ENCODE results near the gene MARCHF9.

Gene MARCHF9

DNA sequence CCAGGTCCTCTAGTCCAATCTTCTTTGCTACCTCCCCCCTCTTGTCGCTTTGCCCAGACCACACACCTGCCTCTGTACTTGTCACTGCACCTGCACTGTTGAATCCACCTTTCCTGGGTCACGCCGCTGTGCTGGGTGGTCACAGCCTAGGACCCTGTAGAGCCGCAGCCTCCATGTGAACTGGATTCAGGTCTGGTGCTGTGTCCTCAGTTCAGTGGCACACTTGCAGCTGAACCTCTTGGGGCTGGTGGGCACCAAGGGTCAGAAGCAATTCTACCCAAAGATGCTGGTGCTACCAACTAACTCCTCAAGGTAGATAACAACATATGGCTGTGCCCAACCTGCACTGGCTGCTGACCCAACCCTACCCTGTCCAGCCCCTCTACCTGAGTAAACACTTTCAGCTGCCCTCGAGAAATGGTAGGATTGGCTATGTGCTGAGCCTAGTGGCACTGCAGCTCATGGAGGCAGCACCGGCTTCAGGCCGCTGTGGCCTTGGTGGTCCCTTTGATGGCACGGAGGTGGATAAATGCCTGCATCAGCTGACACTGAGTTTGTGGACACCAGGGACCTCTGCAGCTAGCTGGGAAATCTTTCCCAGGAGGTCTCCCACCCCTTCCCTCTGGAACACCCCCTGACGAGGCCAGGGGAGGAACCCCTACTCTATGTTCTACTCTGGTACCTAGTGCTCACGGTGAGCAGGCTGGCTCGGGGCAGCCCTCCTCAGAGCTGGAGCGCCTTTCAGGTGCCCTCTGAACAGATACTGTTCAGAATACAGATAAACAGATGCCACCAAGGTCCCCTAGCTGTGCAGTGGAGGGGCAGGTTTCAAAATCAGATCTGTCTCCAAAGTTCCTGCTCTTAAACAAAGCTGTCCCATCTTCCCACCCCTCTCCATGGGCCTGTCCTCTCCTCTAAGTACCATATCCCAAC lies 30.6 kb upstream of the MARCHF9 start:
- no peak for DNase-seq (ENCODE audit: low read depth in 1 of 2, low spot score in 1 of 2)

- DNase-seq (ENCODE audit: low read depth in 1 of 2, low spot score in 1 of 2) = no peak
Measured at GRCh38 chr12:57724936-57725740, 29.8 kb upstream of the MARCHF9 start.

DNA sequence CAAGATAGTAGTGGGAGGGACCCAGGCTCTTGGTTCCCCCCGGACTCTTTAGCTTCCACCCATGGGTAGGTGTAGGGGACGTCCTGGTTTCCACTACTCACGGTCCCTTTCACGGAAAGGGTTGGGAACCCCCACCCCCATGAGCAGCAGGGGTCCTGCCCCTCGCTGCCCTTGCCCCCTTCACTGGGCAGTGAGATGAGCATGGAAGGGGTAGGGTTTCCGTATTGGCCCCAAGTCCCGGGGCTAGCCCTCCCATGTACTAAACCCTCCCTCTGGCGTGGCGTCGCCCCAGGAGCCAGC lies 29.1 kb upstream of the MARCHF9 start:
- no peak for DNase-seq (ENCODE audit: low read depth in 1 of 2, low spot score in 1 of 2)

GRCh38 chr12:57726151-57726883 lies 28.6 kb upstream of the MARCHF9 start:
- no peak for DNase-seq (ENCODE audit: low read depth in 1 of 2, low spot score in 1 of 2)

- no peak for DNase-seq (ENCODE audit: low read depth in 1 of 2, low spot score in 1 of 2)
Measured at GRCh38 chr12:57726884-57727757, 27.8 kb upstream of the MARCHF9 start.

DNA sequence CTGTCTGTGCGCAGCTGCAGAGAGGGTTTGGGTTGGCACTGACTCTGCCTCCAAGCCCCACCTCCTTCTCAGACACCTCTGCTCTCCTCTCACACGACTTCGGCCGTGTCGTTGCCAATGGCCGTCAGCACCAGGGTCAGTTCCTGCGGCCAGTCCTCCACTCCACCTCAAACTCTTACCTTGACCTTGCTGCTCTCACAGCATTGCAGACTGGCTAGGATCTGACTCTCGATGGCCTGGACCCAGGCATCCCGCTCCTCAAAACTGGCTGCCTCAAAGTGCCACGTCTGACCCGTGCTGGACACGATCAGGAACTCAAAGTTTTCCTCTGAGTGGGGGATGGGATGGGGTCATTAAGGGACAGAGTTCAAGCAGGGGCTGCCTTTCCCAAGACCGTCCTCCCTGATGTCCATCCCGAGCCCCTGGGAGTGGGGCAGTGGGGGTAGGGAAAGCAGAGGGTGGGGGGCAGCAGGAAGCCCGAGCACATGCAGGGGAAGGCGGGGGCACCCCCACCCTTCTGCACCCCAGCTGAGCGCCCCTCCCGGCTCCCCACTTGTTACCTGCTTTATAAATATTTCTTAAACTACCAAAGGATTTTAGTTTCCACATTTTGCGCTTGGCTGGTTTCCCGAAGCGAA lies 27.0 kb upstream of the MARCHF9 start:
- DNase-seq (ENCODE audit: low read depth in 1 of 2, low spot score in 1 of 2) = no peak

GRCh38 chr12:57729321-57729844 lies 25.5 kb upstream of the MARCHF9 start:
- no peak for DNase-seq (ENCODE audit: low read depth in 1 of 2, low spot score in 1 of 2)

DNA sequence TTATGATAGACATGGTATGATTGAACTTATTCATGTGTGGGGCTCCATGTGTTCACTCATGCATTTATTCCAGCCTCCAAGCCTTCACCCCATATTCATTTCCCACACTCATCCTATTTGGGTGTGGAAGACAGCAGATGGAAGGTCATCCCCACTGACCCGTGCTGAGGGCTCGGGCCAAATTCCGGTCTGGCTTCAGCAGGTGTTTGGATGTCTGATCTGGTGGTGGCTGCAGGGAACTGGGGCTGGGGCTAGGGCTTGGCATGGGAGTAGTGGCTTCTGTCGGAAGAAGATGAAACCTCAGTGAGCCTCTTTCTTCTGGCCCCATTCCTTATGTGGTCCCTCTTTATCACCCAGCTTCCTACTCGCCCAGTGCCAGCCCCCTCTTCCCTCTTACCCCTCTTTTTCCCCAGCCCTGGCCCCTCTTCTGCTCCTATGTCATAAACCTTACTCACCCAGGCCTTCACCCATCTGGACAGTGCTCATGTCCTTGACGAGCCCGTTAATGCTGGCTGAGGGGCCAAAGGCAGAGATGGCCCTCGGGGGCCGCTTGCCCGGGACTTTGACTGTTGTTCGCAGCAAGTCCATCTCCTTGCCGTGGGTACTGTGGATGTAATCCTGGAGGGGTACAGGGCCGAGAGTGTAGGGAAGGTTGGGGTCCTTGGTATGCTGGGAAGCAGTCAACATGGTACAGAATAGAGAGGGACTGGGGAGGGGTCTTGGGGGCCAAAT lies 24.4 kb upstream of the MARCHF9 start:
- DNase-seq (ENCODE audit: low read depth in 1 of 2, low spot score in 1 of 2) = no peak

GRCh38 chr12:57731411-57732080 lies 23.4 kb upstream of the MARCHF9 start:
- DNase-seq (ENCODE audit: low read depth in 1 of 2, low spot score in 1 of 2) = no peak

GRCh38 chr12:57732270-57732669 lies 22.6 kb upstream of the MARCHF9 start:
- no peak for DNase-seq (ENCODE audit: low read depth in 1 of 2, low spot score in 1 of 2)

GRCh38 chr12:57732726-57733593 lies 21.9 kb upstream of the MARCHF9 start:
- no peak for DNase-seq (ENCODE audit: low read depth in 1 of 2, low spot score in 1 of 2)

DNA sequence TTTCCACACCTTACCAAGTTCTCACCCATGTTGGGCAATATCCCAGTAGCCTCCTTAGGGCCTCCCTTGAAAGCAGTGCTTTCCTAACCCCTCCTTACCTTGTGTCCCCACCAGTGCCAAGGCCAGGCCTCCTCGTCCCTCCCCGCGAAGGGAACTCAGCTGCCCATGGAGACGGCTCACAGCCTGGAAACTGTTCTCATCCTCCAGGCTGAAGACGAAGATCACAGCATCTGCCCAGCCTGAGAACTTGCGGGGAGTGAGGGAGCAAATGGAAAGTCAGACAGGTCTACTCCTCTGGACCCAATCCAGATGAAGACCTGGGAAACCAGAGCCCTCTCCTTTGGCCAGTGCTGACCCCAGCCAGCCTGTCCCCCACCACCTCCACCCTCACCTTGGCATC lies 21.0 kb upstream of the MARCHF9 start:
- no peak for DNase-seq (ENCODE audit: low read depth in 1 of 2, low spot score in 1 of 2)

GRCh38 chr12:57734591-57734990 lies 20.3 kb upstream of the MARCHF9 start:
- no peak for DNase-seq (ENCODE audit: low read depth in 1 of 2, low spot score in 1 of 2)

GRCh38 chr12:57735198-57735855 lies 19.6 kb upstream of the MARCHF9 start:
- DNase-seq (ENCODE audit: low read depth in 1 of 2, low spot score in 1 of 2) = no peak

GRCh38 chr12:57735952-57736740 lies 18.8 kb upstream of the MARCHF9 start:
- no peak for DNase-seq (ENCODE audit: low read depth in 1 of 2, low spot score in 1 of 2)

- no peak for DNase-seq (ENCODE audit: low read depth in 1 of 2, low spot score in 1 of 2)
Measured at GRCh38 chr12:57736741-57737466, 18.0 kb upstream of the MARCHF9 start.
